Embryonic facial prominence (tissue), 1 donor: ENCODE measurements around the gene SLC27A2.

Source experiments
- DNase-seq: peaks from one replicate; pipeline ENCODE4 v3.0.0-alpha.2; 2016; ENCODE audit errors: extremely low spot score

SLC27A2 gene

GRCh38 chr15:50275091-50275490 lies 93.1 kb downstream of the SLC27A2 start:
- DNase-seq: no peak

GRCh38 chr15:50275908-50276307 lies 93.9 kb downstream of the SLC27A2 start:
- no peak for DNase-seq

- no peak for DNase-seq
Measured at GRCh38 chr15:50277370-50277769, 95.4 kb downstream of the SLC27A2 start.

- DNase-seq: no peak
Measured at GRCh38 chr15:50278496-50278895, 96.5 kb downstream of the SLC27A2 start.

- DNase-seq: no peak
Measured at GRCh38 chr15:50280271-50280670, 98.3 kb downstream of the SLC27A2 start.

GRCh38 chr15:50281427-50281826 lies 99.4 kb downstream of the SLC27A2 start:
- no peak for DNase-seq
